Fibroblast of skin of scalp (primary cell): Measurements from ENCODE around the gene SMAD9.
"Not testable (repeated sequence)": the region's sequence is repeated elsewhere in the genome, so short reads cannot be mapped to it uniquely, and the experiment has no call there.

Source experiments
- DNase-seq: peaks from one replicate; pipeline ENCODE4 v3.0.0-alpha.2; 2013

SMAD9 gene

GRCh38 chr13:36910545-36910944 is 9.5 kb downstream of the SMAD9 start:
- DNase-seq: no peak

- no peak for DNase-seq
Measured at GRCh38 chr13:36907821-36908220, 12.2 kb downstream of the SMAD9 start.

- no peak for DNase-seq
Measured at GRCh38 chr13:36907266-36907665, 12.8 kb downstream of the SMAD9 start.

- DNase-seq: no peak
Measured at GRCh38 chr13:36905944-36906343, 14.1 kb downstream of the SMAD9 start.

- no peak for DNase-seq
Measured at GRCh38 chr13:36903925-36904595, 16.0 kb downstream of the SMAD9 start.

DNA sequence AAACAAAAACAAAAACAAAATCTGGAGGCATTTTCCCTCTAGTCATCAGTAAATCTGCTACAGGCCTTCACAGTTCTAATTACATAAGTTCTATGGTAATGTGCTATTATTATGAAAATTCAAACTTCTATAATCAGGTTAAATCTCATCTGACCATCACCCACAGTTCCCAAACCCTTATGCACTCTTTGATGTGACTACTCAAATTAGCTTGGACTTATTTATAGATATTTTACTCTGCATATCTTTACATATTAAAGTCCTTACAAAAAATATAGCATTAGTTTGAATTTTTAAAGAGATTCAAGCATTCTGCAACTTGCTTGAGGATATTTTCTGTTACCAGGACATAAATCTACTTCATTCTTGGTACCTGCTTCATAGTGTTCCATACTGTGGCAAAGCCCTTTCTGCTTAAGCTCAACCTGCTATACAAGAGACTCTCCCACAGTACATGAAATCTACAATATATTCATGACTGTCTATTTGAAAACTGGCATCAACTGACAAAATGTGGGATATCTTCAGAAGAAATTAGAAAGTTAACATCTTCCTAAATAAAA is 22.9 kb downstream of the SMAD9 start:
- DNase-seq: no peak

GRCh38 chr13:36891752-36892151 is 28.3 kb downstream of the SMAD9 start:
- peak; percentile 31 for DNase-seq

GRCh38 chr13:36888645-36889044 is 31.4 kb downstream of the SMAD9 start:
- no peak for DNase-seq

DNA sequence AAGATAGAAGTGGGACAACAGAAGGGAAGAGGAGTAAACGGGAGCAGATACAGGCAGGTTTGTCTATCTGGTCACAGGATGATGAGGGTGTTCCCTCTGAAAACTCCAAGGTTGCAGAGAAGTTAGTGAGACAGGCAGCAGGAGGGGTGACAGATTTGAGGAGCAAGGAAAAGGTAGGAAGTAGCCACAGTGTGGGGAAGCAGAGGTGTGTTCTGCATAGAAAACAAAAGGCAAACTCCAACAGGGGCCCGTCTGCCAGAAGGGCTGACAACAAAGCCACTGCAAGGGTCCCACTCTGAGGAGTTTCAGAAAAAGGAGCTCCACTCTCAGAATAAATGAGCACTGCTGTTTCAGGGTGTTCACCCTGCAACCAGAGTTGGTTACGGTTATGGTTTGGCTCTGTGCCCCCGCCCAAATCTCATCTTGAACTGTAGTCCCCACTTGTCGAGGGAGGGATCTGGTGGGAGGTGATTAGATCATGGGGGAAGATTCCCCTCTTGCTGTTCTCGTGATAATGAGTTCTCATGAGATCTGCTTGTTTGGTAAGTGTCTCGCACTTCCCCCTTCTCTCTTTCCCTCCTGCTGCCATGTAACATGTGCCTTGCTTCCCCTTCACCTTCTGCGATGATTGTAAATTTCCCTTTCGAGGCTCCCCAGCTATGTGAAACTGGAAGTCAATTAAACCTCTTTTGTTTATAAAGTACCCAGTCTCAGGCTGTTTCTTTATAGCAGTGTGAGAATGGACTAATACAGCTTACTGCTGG is 32.1 kb downstream of the SMAD9 start:
- DNase-seq: no peak

DNA sequence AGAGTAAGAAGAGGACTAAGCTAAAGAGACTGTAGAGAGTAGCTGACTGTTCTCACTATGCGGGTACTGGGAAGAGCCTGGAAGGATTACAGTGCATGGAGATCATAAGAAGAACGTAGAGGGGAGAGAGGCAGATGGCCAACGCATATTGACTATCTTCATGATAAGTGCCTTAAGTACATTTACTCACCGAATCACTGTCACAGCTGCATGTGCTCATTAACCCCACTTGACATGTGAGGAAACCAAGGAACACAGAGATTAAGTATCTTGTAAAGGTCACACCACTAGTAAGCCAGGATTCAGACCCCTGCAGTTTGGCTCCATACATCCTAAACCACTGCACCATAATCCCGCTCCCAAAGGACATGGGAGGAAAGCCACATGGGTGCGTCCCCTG is 34.1 kb downstream of the SMAD9 start:
- no peak for DNase-seq

DNA sequence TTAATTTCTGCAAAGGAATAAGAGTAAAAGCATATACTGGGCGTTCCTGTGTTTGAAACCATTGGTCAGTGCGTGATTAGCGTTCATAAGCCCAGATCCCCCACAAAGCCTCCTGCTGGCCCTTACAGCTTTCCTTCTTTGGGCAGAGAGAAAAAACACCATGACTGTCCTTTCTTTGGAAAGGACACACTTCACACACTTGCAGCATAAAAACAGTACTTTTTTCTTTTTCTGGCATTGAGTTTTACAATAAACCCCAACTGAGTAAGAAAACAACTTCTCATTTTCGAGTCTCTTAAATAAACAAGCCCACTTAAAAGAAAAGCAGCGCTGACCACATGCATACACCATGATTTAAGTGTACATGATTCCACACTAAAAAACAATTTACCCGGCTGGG is 35.8 kb downstream of the SMAD9 start:
- no peak for DNase-seq

DNA sequence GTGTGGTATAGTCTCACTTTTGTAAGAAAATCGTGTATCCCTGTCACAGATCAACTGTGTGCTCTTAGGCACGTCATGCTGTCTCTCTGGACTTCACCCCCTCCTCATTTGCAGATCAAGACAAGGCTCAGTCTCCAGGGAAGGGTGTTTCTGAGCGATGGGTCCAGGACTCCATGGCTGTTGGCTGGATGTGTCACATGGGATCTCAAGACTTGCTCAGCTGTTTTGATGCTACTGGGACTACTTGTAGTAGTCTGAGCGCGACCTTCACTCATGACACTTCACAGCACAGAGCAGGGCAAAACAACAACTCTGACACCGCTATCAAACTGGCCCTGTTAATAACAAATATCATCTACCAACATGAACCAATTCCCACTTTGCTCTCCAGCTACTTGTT is 36.2 kb downstream of the SMAD9 start:
- no peak for DNase-seq

DNA sequence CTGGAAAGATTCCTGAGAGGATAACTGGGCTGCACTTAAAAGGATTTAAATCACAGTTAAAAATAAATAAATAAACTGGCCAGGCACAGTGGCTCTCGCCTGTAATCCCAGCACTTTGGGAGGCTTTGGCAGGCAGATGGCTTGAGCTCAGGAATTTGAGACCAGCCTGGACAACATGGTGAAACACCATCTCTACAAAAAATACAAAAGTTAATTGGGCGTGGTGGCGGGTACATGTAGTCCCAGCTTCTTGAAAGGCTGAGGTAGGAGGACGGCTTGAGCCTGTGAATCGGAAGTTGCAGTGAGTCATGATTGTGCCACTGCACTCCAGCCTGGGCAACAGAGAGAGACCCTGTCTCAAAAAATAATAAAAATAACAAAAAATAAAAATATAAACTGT is 36.6 kb downstream of the SMAD9 start:
- not testable (repeated sequence) for DNase-seq

DNA sequence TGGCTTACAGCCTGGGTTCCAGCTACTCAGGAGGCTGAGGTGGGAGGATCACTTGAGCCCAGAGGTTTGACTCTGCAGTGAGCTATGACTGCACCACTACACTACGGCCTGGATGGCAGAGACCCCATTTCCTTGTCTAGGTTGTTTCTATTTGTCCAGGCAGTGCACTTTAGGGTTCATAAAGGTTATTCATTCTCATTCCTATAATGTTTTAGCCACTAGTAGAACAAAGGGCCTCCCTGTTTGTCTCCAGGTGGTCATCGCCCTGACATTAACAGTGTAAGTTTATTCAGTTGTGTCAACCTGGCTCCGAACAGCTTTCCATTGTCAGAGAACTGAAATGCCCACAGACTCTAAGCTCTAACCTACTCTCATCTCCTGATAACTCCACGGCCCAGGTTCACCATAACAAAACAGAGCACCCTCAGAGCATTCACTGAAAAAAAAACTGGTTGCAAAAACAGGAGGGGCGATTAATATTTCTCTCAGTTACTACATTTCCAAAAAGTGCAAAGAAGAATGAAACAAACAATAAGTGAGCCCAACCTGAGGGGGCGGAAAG is 37.1 kb downstream of the SMAD9 start:
- DNase-seq: no peak

DNA sequence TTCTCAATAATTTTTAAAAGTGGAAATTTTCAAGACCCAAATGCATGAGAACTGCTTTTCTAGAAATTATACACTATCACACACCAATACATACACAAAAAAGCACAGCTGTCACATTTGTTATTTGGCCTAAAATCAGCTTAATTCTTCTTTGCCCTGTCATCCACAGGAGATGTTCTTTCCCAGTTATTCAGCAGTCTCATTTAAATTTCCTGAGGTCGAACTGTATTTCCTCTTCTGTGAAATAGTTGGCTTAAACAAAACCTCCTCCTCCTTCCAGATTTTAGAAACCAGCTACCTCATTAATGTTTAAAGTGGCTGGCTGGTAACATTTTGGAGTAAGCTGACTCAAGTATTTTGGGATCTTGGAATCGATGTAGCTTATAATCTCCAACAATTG is 39.1 kb downstream of the SMAD9 start:
- DNase-seq: no peak

GRCh38 chr13:36879218-36879938 is 40.7 kb downstream of the SMAD9 start:
- no peak for DNase-seq

GRCh38 chr13:36875961-36876360 is 44.1 kb downstream of the SMAD9 start:
- DNase-seq: no peak

GRCh38 chr13:36875431-36875830 is 44.6 kb downstream of the SMAD9 start:
- DNase-seq: no peak

- no peak for DNase-seq
Measured at GRCh38 chr13:36872621-36873020, 47.4 kb downstream of the SMAD9 start.

- no peak for DNase-seq
Measured at GRCh38 chr13:36870050-36870692, 49.9 kb downstream of the SMAD9 start.

GRCh38 chr13:36866232-36866631 is 53.8 kb downstream of the SMAD9 start:
- DNase-seq: no peak

- no peak for DNase-seq
Measured at GRCh38 chr13:36865265-36865664, 54.8 kb downstream of the SMAD9 start.

- no peak for DNase-seq
Measured at GRCh38 chr13:36862722-36863121, 57.3 kb downstream of the SMAD9 start.
